Urothelium cell line (cell line): ENCODE results near the gene SLFN14.

Source experiments
- DNase-seq: peaks from one replicate; pipeline ENCODE4 v3.0.0; 2011; ENCODE audit warnings: low spot score, mixed read lengths
- FAIRE-seq: peaks from 2 replicates; lab custom pipeline; 2011; peaks lifted over from hg19 to GRCh38; lab: Jason Lieb, UNC

The SLFN14 gene

GRCh38 chr17:35560703-35561102 is at the start of gene SLFN14:
Gene SLFN14 (minus strand): TSS chr17:35560819. CDS start chr17:35558062, 2,757 bp downstream.
- DNase-seq (no peak), FAIRE-seq (no peak)

GRCh38 chr17:35609831-35610230 is 49.2 kb upstream of the SLFN14 start:
- no peak for DNase-seq
- FAIRE-seq, result no peak

GRCh38 chr17:35607239-35607847 is 46.7 kb upstream of the SLFN14 start:
- DNase-seq (no peak), FAIRE-seq (no peak)

GRCh38 chr17:35605678-35606077 is 45.1 kb upstream of the SLFN14 start:
- FAIRE-seq (no peak), DNase-seq (no peak)

- FAIRE-seq (no peak), DNase-seq (no peak)
These were observed 43.1 kb upstream of the SLFN14 start for GRCh38 chr17:35603674-35604073.

- no peak for FAIRE-seq
These were observed 37.0 kb upstream of the SLFN14 start for GRCh38 chr17:35597604-35598003.

GRCh38 chr17:35596530-35597233 is 36.1 kb upstream of the SLFN14 start:
- no peak for FAIRE-seq
- DNase-seq, result no peak

More at GRCh38 chr17:35597604-35598003, 37.0 kb upstream of the SLFN14 start:
- no peak for DNase-seq

GRCh38 chr17:35596072-35596471 is 35.5 kb upstream of the SLFN14 start:
- no peak for FAIRE-seq
- no peak for DNase-seq

GRCh38 chr17:35588196-35588920 is 27.7 kb upstream of the SLFN14 start:
- FAIRE-seq, result no peak

GRCh38 chr17:35587074-35587961 is 26.7 kb upstream of the SLFN14 start, which contains the start of gene AP2B1:
Gene AP2B1 (plus strand): TSS chr17:35587322. CDS start chr17:35594031, 6,709 bp downstream.
- peak; percentile 90 for DNase-seq
- FAIRE-seq, result peak; percentile 95

More at GRCh38 chr17:35588196-35588920, 27.7 kb upstream of the SLFN14 start:
- DNase-seq, result peak; percentile 44

GRCh38 chr17:35586569-35587073 is 26.0 kb upstream of the SLFN14 start:
- peak; percentile 9 for FAIRE-seq
- DNase-seq, result no peak

- FAIRE-seq (no peak), DNase-seq (no peak)
These were observed 23.4 kb upstream of the SLFN14 start for GRCh38 chr17:35584061-35584460.

GRCh38 chr17:35578929-35579432 is 18.4 kb upstream of the SLFN14 start:
- FAIRE-seq (no peak), DNase-seq (no peak)

- FAIRE-seq, result no peak
These were observed 17.7 kb upstream of the SLFN14 start, which contains the start of gene PEX12 for GRCh38 chr17:35578197-35578928. Gene PEX12 (minus strand): TSS chr17:35578571. CDS start chr17:35578021, 550 bp downstream.

GRCh38 chr17:35577830-35578196 is 17.2 kb upstream of the SLFN14 start:
- no peak for FAIRE-seq
- no peak for DNase-seq

More at GRCh38 chr17:35578197-35578928, 17.7 kb upstream of the SLFN14 start, which contains the start of gene PEX12:
- peak; percentile 89 for DNase-seq

GRCh38 chr17:35575759-35576158 is 15.1 kb upstream of the SLFN14 start:
- DNase-seq (no peak), FAIRE-seq (no peak)

GRCh38 chr17:35569405-35569804 is 8.8 kb upstream of the SLFN14 start:
- FAIRE-seq (no peak), DNase-seq (no peak)

- no peak for FAIRE-seq
- DNase-seq, result peak; percentile 29
These were observed 7.9 kb upstream of the SLFN14 start for GRCh38 chr17:35568561-35568960.

GRCh38 chr17:35566968-35567367 is 6.3 kb upstream of the SLFN14 start:
- DNase-seq (no peak), FAIRE-seq (peak; percentile 5)
